Posterior vena cava (tissue), 2 donors: ENCODE measurements around the gene BCL2L13. TPM values are rescaled to one million over a fixed set of nuclear protein-coding genes. Genes with fewer than 3 reads are reported as not detected.
"Not testable (repeated sequence)": the region's sequence is repeated elsewhere in the genome, so short reads cannot be mapped to it uniquely, and the experiment has no call there.

Experiments used
- DNase-seq: peaks from one replicate; pipeline ENCODE4 v3.0.0-alpha.2; 2020; ENCODE audit warnings: low spot score
- intact Hi-C, 2 donors: fragments of 100-400 bp; cut with DNase I; formaldehyde crosslinking; loops; one replicate each; pipeline versions ENCODE4 v1.14.1 to v1.14.2; 2022 to 2023
- total RNA-seq, 2 donors: library from RNA; stranded (reverse); fragmentation: NEBNext Ultra II Directional; extraction: Animal tissue kit (Norgen Biotek cat#: 25700); gene quantifications; one replicate each; pipeline ENCODE4 v1.2.1, GENCODE V29; 2021
- donor health status: DM: yes; HTN: yes; CAD: no.
- donor health status: DM: yes; HTN: yes; CAD: no.

The BCL2L13 gene
- total RNA-seq, 2 donors from 2014 or later: 28.9 to 34.7 TPM

- intact Hi-C loops: no loop called here
- no peak for DNase-seq
Measured at GRCh38 chr22:17633217-17633997, 5.2 kb upstream of the BCL2L13 start.

GRCh38 chr22:17633998-17634323, 4.6 kb upstream of the BCL2L13 start:
- intact Hi-C loops: no loop called here
- DNase-seq: no peak

- intact Hi-C loops: no loop called here
- DNase-seq: no peak
Measured at GRCh38 chr22:17634696-17635095, 3.9 kb upstream of the BCL2L13 start.

GRCh38 chr22:17636850-17637249, 1.7 kb upstream of the BCL2L13 start:
- intact Hi-C loops, DNase-seq: not testable (repeated sequence)

- intact Hi-C loops: loop anchor here in 1 of 2 donors (1.0 kb wide), 1 partner anchor 8 kb away; no protein-coding TSS in a partner anchor
- DNase-seq: no peak
Measured at GRCh38 chr22:17637490-17638181, 921 bp upstream of the BCL2L13 start.

- intact Hi-C loops: loop anchor here in 1 of 2 donors (1.0 kb wide), 1 partner anchor 9 kb away; no protein-coding TSS in a partner anchor
- DNase-seq: no peak
Measured at GRCh38 chr22:17638182-17638431, 450 bp upstream of the BCL2L13 start.

- intact Hi-C loops: no loop called here
- no peak for DNase-seq
Measured at GRCh38 chr22:17639247-17639741, 737 bp downstream of the BCL2L13 start.

- no peak for DNase-seq
- intact Hi-C loops: no loop called here
Measured at GRCh38 chr22:17641269-17641668, 2.7 kb downstream of the BCL2L13 start.

- intact Hi-C loops, DNase-seq: not testable (repeated sequence)
Measured at GRCh38 chr22:17642357-17642756, 3.8 kb downstream of the BCL2L13 start.

- DNase-seq: no peak
- intact Hi-C loops: no loop called here
Measured at GRCh38 chr22:17647452-17647851, 8.9 kb downstream of the BCL2L13 start.

- intact Hi-C loops: no loop called here
- DNase-seq: no peak
Measured at GRCh38 chr22:17647991-17648390, 9.4 kb downstream of the BCL2L13 start.

- intact Hi-C loops: no loop called here
- DNase-seq: no peak
Measured at GRCh38 chr22:17648569-17648968, 10.0 kb downstream of the BCL2L13 start.

GRCh38 chr22:17655289-17655688, 16.7 kb downstream of the BCL2L13 start:
- intact Hi-C loops: loop anchor here in 1 of 2 donors (1.0 kb wide), 1 partner anchor 22 kb away; no protein-coding TSS in a partner anchor

GRCh38 chr22:17656870-17657395, 18.4 kb downstream of the BCL2L13 start:
- DNase-seq: no peak
- intact Hi-C loops: no loop called here

More at GRCh38 chr22:17655289-17655688, 16.7 kb downstream of the BCL2L13 start:
- no peak for DNase-seq

GRCh38 chr22:17664414-17665055, 26.0 kb downstream of the BCL2L13 start:
- DNase-seq: no peak
- intact Hi-C loops: no loop called here

- intact Hi-C loops: no loop called here
Measured at GRCh38 chr22:17665248-17665647, 26.7 kb downstream of the BCL2L13 start.

GRCh38 chr22:17665854-17666253, 27.3 kb downstream of the BCL2L13 start:
- no peak for DNase-seq
- intact Hi-C loops: no loop called here

More at GRCh38 chr22:17665248-17665647, 26.7 kb downstream of the BCL2L13 start:
- no peak for DNase-seq

GRCh38 chr22:17671521-17672092, 33.0 kb downstream of the BCL2L13 start:
- DNase-seq, intact Hi-C loops: not testable (repeated sequence)

- no peak for DNase-seq
- intact Hi-C loops: no loop called here
Measured at GRCh38 chr22:17672417-17672991, 33.9 kb downstream of the BCL2L13 start.
